Forelimb muscle (tissue), 1 donor: Measurements from ENCODE around the gene CASK. TPM values are rescaled to one million over a fixed set of nuclear protein-coding genes. Genes with fewer than 3 reads are reported as not detected.
"Not testable (repeated sequence)": the region's sequence is repeated elsewhere in the genome, so short reads cannot be mapped to it uniquely, and the experiment has no call there.

Experiments
- DNase-seq: peaks from one replicate; pipeline ENCODE4 v3.0.0-alpha.2; 2013; ENCODE audit warnings: low read depth
- polyA plus RNA-seq: library from polyadenylated mRNA; unstranded; fragments of 120-200 nt; gene quantifications from one replicate; pipeline ENCODE4 v1.2.1, GENCODE V29; 2013; ENCODE audit not compliant: insufficient read length

Gene CASK
- polyA plus RNA-seq, 1 donor: 21.8 TPM

GRCh38 chrX:41646201-41646600, 277.2 kb downstream of the CASK start:
- not testable (repeated sequence) for DNase-seq

GRCh38 chrX:41634284-41634683, 289.1 kb downstream of the CASK start:
- DNase-seq: no peak

- DNase-seq: no peak
Measured at GRCh38 chrX:41630091-41630490, 293.3 kb downstream of the CASK start.

GRCh38 chrX:41629539-41629938, 293.8 kb downstream of the CASK start:
- no peak for DNase-seq

- DNase-seq: no peak
Measured at GRCh38 chrX:41621222-41621723, 302.1 kb downstream of the CASK start.

- DNase-seq: no peak
Measured at GRCh38 chrX:41619221-41619620, 304.1 kb downstream of the CASK start.

GRCh38 chrX:41616935-41617334, 306.4 kb downstream of the CASK start:
- no peak for DNase-seq

- DNase-seq: no peak
Measured at GRCh38 chrX:41616255-41616654, 307.1 kb downstream of the CASK start.

- DNase-seq: no peak
Measured at GRCh38 chrX:41608244-41608643, 315.1 kb downstream of the CASK start.

GRCh38 chrX:41607264-41607832, 316.0 kb downstream of the CASK start:
- no peak for DNase-seq

- DNase-seq: not testable (repeated sequence)
Measured at GRCh38 chrX:41606057-41606456, 317.3 kb downstream of the CASK start.

- no peak for DNase-seq
Measured at GRCh38 chrX:41604766-41605543, 318.4 kb downstream of the CASK start.

- no peak for DNase-seq
Measured at GRCh38 chrX:41604177-41604576, 319.2 kb downstream of the CASK start.

GRCh38 chrX:41603596-41603995, 319.8 kb downstream of the CASK start:
- no peak for DNase-seq

- DNase-seq: no peak
Measured at GRCh38 chrX:41602816-41603345, 320.5 kb downstream of the CASK start.

GRCh38 chrX:41600291-41600690, 323.1 kb downstream of the CASK start:
- DNase-seq: no peak

GRCh38 chrX:41599507-41599906, 323.8 kb downstream of the CASK start:
- DNase-seq: no peak

GRCh38 chrX:41596596-41596995, 326.8 kb downstream of the CASK start:
- DNase-seq: no peak

GRCh38 chrX:41594634-41595033, 328.7 kb downstream of the CASK start:
- no peak for DNase-seq

- no peak for DNase-seq
Measured at GRCh38 chrX:41591906-41592305, 331.4 kb downstream of the CASK start.

GRCh38 chrX:41590641-41591040, 332.7 kb downstream of the CASK start:
- no peak for DNase-seq

- peak; percentile 19 for DNase-seq
Measured at GRCh38 chrX:41589634-41590270, 333.6 kb downstream of the CASK start.

- DNase-seq: no peak
Measured at GRCh38 chrX:41588271-41588670, 335.1 kb downstream of the CASK start.
